HEK293 (cell line): ENCODE results near the gene NCLN.
"Not testable (repeated sequence)": the region's sequence is repeated elsewhere in the genome, so short reads cannot be mapped to it uniquely, and the experiment has no call there.

ENCODE experiments used
- CTCF ChIA-PET: fragments of 350-600 bp; formaldehyde crosslinking; extraction: SDS; loops from one replicate; lab custom pipeline; 2021; ENCODE audit warnings: antibody characterized with exemption; lab: Yijun Ruan, JAX
- POLR2A ChIA-PET: fragments of 300-600 bp; formaldehyde crosslinking; extraction: SDS; loops from one replicate; lab custom pipeline; 2020; ENCODE audit warnings: antibody characterized with exemption, inconsistent platforms; lab: Yijun Ruan, JAX
- H3K27ac ChIP-seq: fragments of 200-500 bp; sonication (Bioruptor generic); 2 replicates; pipeline ENCODE4 v1.5.1; 2014; ENCODE audit warnings: low read depth, low read length, control low read depth, inconsistent platforms; ENCODE audit errors: extremely low read depth
- H3K36me3 ChIP-seq, 2 experiments: fragments of 200-500 bp in 1 of 2; sonication (Bioruptor generic) in 1 of 2; 1 replicate in 1 of 2; 2 replicates in 1 of 2; pipeline ENCODE4 v1.5.1; 2014 to 2017; ENCODE audit warnings: inconsistent platforms in 2 of 2, low read length in 2 of 2; ENCODE audit not compliant: control insufficient read depth in 2 of 2, insufficient read depth in 1 of 2
- H3K4me1 ChIP-seq: fragments of 200-500 bp; sonication (Bioruptor generic); 2 replicates; pipeline ENCODE4 v1.5.1; 2014; ENCODE audit warnings: mild to moderate bottlenecking, low read length, inconsistent platforms; ENCODE audit not compliant: control insufficient read depth, insufficient read depth
- H3K4me3 ChIP-seq: 2 replicates; pipeline ENCODE4 v1.5.1; 2011; ENCODE audit warnings: low read depth, mild to moderate bottlenecking, control low read depth, low read length, moderate library complexity
- H3K9me3 ChIP-seq: fragments of 200-500 bp; sonication (Bioruptor generic); 2 replicates; pipeline ENCODE4 v1.5.1; 2014; ENCODE audit warnings: low read depth, low read length, inconsistent platforms; ENCODE audit not compliant: control insufficient read depth, insufficient read depth
- IKZF3 ChIP-seq: fragments of 450-650 bp; IDR thresholded peaks from 2 replicates; pipeline ENCODE4 v1.5.0; 2018; ENCODE audit warnings: missing biosample characterization, mild to moderate bottlenecking, missing genetic modification characterization, moderate library complexity
- KLF9 ChIP-seq: fragments of 450-650 bp; formaldehyde crosslinking; IDR thresholded peaks from 2 replicates; pipeline ENCODE4 v1.5.1; 2016; ENCODE audit warnings: missing biosample characterization, missing genetic modification characterization, low read depth
- OSR2 ChIP-seq: fragments of 450-650 bp; formaldehyde crosslinking; IDR thresholded peaks from 2 replicates; pipeline ENCODE4 v1.5.1; 2016; ENCODE audit warnings: missing biosample characterization, missing genetic modification characterization
- SCRT2 ChIP-seq: fragments of 450-650 bp; formaldehyde crosslinking; IDR thresholded peaks from 2 replicates; pipeline ENCODE4 v1.5.1; 2016; ENCODE audit warnings: missing biosample characterization, missing genetic modification characterization
- SP3 ChIP-seq: fragments of 450-650 bp; formaldehyde crosslinking; IDR thresholded peaks from 2 replicates; pipeline ENCODE4 v1.5.1; 2016; ENCODE audit warnings: missing biosample characterization, missing genetic modification characterization
- ZFP41 ChIP-seq: fragments of 450-650 bp; formaldehyde crosslinking; IDR thresholded peaks from 2 replicates; pipeline ENCODE4 v1.5.1; 2016; ENCODE audit warnings: missing biosample characterization, missing genetic modification characterization, borderline replicate concordance
- ZNF114 ChIP-seq: fragments of 450-650 bp; formaldehyde crosslinking; IDR thresholded peaks from 2 replicates; pipeline ENCODE4 v1.5.0; 2017; ENCODE audit warnings: missing biosample characterization, missing genetic modification characterization
- ZNF121 ChIP-seq: fragments of 450-650 bp; formaldehyde crosslinking; IDR thresholded peaks from 2 replicates; pipeline ENCODE4 v1.5.1; 2016; ENCODE audit warnings: missing biosample characterization, missing genetic modification characterization
- ZNF155 ChIP-seq: fragments of 450-650 bp; formaldehyde crosslinking; IDR thresholded peaks from 2 replicates; pipeline ENCODE4 v1.5.1; 2016; ENCODE audit warnings: missing biosample characterization, missing genetic modification characterization
- ZNF248 ChIP-seq: fragments of 450-650 bp; formaldehyde crosslinking; IDR thresholded peaks from 2 replicates; pipeline ENCODE4 v1.5.1; 2017; ENCODE audit warnings: missing biosample characterization, missing genetic modification characterization
- ZNF404 ChIP-seq: fragments of 450-650 bp; formaldehyde crosslinking; IDR thresholded peaks from 2 replicates; pipeline ENCODE4 v1.5.1; 2017; ENCODE audit warnings: missing biosample characterization, missing genetic modification characterization
- ZNF416 ChIP-seq: fragments of 450-650 bp; formaldehyde crosslinking; IDR thresholded peaks from 2 replicates; pipeline ENCODE4 v1.5.1; 2016; ENCODE audit warnings: missing biosample characterization, missing genetic modification characterization
- ZNF48 ChIP-seq: fragments of 450-650 bp; formaldehyde crosslinking; IDR thresholded peaks from 2 replicates; pipeline ENCODE4 v1.5.1; 2016; ENCODE audit warnings: missing biosample characterization, missing genetic modification characterization
- ZNF529 ChIP-seq: fragments of 450-650 bp; formaldehyde crosslinking; IDR thresholded peaks from 2 replicates; pipeline ENCODE4 v1.5.1; 2017; ENCODE audit warnings: missing genetic modification characterization, missing biosample characterization; ENCODE audit not compliant: insufficient replicate concordance
- ZNF600 ChIP-seq: fragments of 450-650 bp; formaldehyde crosslinking; IDR thresholded peaks from 2 replicates; pipeline ENCODE4 v1.5.1; 2016; ENCODE audit warnings: missing biosample characterization, missing genetic modification characterization
- ZNF629 ChIP-seq: fragments of 450-650 bp; formaldehyde crosslinking; IDR thresholded peaks from 2 replicates; pipeline ENCODE4 v1.5.1; 2017; ENCODE audit warnings: missing biosample characterization, missing genetic modification characterization
- ZNF654 ChIP-seq: fragments of 450-650 bp; formaldehyde crosslinking; IDR thresholded peaks from 2 replicates; pipeline ENCODE4 v1.5.1; 2016; ENCODE audit warnings: low read depth, missing biosample characterization, missing genetic modification characterization
- TF ChIP-seq, protein P1 (sequence below): fragments of 450-650 bp; formaldehyde crosslinking; IDR thresholded peaks from 2 replicates; pipeline ENCODE4 v1.5.1; 2017; ENCODE audit warnings: missing biosample characterization, missing genetic modification characterization
- TF ChIP-seq, protein P2 (sequence below): fragments of 450-650 bp; formaldehyde crosslinking; IDR thresholded peaks from 2 replicates; pipeline ENCODE4; 2016; ENCODE audit warnings: missing biosample characterization, missing genetic modification characterization
- TF ChIP-seq, protein P3 (sequence below): fragments of 450-650 bp; formaldehyde crosslinking; conservative IDR thresholded peaks from 2 replicates; pipeline ENCODE4 v1.5.1; 2016; ENCODE audit warnings: low read depth, missing biosample characterization, missing genetic modification characterization
- TF ChIP-seq, protein P4 (sequence below): fragments of 450-650 bp; formaldehyde crosslinking; IDR thresholded peaks from 2 replicates; pipeline ENCODE4 v1.5.1; 2016; ENCODE audit warnings: missing biosample characterization, missing genetic modification characterization

NCLN gene

DNA sequence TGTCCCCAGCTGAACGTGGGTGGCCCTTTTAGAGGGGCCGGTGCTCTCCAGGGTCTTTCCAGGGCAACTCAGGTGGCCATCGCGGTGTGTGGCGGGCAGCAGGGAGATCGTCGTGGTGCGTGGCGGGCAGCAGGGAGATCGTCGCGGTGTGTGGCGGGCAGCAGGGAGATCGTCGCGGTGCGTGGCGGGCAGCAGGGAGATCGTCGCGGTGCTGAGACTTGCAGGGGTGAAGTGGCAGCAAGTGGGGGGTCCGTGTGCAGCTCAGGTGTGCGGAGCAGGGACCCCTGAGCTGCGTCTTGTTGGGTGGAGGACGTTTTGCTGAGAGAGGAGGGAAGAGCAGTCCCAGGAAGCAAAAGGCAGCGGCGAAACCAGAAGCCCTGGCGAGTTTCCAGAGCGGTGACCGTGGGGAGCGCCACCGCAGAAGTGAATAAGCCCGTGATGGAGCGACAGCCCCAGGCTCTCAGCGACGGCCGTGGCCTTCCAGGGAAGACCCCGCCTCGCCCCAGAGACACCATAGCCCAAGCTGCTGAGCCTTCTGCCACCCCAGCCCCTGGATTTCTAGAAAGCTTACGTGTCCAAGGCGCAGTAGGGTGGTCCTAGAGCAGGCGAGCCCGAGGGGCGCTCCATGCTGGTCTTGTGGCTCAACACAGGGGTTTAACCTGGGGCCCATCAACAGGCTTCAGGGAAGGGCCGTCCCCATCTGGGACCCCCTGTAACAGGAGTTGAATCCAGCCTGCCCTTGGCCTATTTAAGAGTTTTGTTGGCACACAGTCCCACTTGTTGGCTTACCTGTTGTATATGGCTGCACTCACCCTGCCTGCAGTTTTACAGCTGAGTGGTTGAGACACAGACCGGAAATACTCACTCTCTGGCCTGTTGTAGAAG, 5.4 kb downstream of the NCLN start (continued):
- TF ChIP-seq KLF9 (tag by site-specific recombination) (no peak), ZNF416 (no peak), OSR2 (0 out of 2 replicates have a peak, but pooled peaks have one; percentile 40), ZNF114 (tag by site-specific recombination) (no peak), SCRT2 (tag by site-specific recombination) (peak; percentile 97), ZNF248 (tag by site-specific recombination) (no peak), ZFP41 (tag by site-specific recombination) (no peak), ZNF48 (tag by site-specific recombination) (no peak)

DNA sequence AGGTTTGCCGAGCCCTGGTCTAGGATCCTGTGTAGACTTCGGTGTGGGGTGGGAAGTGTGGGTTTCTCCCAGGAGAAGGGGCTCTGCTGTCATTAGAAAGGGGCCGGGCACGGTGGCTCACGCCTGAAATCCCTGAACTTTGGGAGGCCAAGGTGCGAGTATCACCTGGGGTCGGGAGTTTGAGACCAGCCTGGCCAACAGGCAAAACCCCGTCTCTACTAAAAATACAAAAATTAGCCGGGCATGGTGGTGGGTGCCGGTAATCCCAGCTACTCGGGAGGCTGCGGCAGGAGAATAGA, 6.0 kb downstream of the NCLN start:
- H3K9me3 ChIP-seq, CTCF ChIA-PET, H3K4me1 ChIP-seq, POLR2A ChIA-PET, H3K4me3 ChIP-seq, H3K27ac ChIP-seq: not testable (repeated sequence)
- peaks cover 0 to 60% of the 10 kb centered on the region in 2 experiments; a peak in 2 of 3 replicates for H3K36me3 ChIP-seq
- TF ChIP-seq SCRT2 (tag by site-specific recombination) = peak; percentile 7; the same call in 1 of the 2 replicates

DNA sequence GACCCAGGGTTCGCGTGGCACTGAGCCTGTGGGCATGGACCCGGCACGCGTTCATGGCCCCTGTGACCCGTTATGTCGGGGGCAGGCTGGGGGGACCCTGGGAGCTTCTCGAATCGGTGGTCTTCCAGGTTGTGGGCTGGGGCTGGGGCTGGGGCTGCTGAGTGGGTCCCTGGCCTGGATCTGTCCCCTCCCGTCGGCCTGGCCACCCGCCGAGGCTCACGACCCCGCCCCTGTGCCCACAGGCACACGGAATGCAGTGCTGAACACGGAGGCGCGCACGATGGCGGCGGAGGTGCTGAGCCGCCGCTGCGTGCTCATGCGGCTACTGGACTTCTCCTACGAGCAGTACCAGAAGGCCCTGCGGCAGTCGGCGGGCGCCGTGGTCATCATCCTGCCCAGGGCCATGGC, 6.5 kb downstream of the NCLN start:
- Histone ChIP-seq H3K27ac (no peak overlapping the region), H3K4me1 (peaks cover under 1% of the 10 kb centered on the region), H3K36me3 (peaks cover 0 to 65% of the 10 kb centered on the region in 2 experiments; a peak in 2 of 3 replicates)
- TF ChIP-seq, protein P1, sequence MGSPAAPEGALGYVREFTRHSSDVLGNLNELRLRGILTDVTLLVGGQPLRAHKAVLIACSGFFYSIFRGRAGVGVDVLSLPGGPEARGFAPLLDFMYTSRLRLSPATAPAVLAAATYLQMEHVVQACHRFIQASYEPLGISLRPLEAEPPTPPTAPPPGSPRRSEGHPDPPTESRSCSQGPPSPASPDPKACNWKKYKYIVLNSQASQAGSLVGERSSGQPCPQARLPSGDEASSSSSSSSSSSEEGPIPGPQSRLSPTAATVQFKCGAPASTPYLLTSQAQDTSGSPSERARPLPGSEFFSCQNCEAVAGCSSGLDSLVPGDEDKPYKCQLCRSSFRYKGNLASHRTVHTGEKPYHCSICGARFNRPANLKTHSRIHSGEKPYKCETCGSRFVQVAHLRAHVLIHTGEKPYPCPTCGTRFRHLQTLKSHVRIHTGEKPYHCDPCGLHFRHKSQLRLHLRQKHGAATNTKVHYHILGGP (tag by site-specific recombination) = no peak
- no peak for TF ChIP-seq SP3 (tag by site-specific recombination)
- TF ChIP-seq ZNF600 (tag by site-specific recombination) = no peak
- no peak for TF ChIP-seq ZNF155
- no peak for TF ChIP-seq ZNF654 (tag by site-specific recombination)
- TF ChIP-seq, all 188 proteins: peak for 0
- POLR2A ChIA-PET = no interaction called here
- H3K9me3 ChIP-seq = no peaks in the 10 kb centered on the region
- no peak overlapping the region for H3K4me3 ChIP-seq
- CTCF ChIA-PET = no interaction called here

DNA sequence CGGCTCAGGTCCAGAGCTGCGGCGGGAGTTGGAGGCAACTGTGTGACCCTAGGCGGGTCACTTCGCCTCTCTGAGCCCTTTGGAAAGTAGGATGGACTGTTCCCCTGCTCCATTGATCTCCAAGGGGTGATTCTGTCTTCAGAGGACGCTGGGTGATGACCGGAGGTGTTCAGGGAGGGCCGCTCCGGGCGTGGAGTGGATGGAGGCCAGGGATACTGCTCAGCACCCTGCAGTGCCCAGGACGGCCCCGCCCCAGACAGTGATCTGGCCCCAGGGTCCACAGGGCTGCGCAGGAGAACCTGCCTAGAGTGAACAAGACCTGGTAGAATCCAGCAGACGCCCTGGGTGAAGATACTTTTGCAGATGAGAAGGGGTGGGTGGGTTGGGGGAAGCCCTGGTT, 7.0 kb downstream of the NCLN start:
- Histone ChIP-seq H3K4me3 (no peak overlapping the region), H3K4me1 (no peaks in the 10 kb centered on the region), H3K9me3 (no peaks in the 10 kb centered on the region), H3K36me3 (peaks cover 0 to 62% of the 10 kb centered on the region in 2 experiments; a peak in 2 of 3 replicates), H3K27ac (no peak overlapping the region)
- CTCF ChIA-PET = no interaction called here
- POLR2A ChIA-PET = no interaction called here
- no peak for TF ChIP-seq IKZF3
- TF ChIP-seq, protein P2, sequence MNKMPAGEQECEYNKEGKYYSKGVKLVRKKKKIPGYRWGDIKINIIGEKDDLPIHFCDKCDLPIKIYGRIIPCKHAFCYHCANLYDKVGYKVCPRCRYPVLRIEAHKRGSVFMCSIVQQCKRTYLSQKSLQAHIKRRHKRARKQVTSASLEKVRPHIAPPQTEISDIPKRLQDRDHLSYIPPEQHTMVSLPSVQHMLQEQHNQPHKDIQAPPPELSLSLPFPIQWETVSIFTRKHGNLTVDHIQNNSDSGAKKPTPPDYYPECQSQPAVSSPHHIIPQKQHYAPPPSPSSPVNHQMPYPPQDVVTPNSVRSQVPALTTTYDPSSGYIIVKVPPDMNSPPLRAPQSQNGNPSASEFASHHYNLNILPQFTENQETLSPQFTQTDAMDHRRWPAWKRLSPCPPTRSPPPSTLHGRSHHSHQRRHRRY (tag by site-specific recombination) = no peak
- TF ChIP-seq, protein P3, sequence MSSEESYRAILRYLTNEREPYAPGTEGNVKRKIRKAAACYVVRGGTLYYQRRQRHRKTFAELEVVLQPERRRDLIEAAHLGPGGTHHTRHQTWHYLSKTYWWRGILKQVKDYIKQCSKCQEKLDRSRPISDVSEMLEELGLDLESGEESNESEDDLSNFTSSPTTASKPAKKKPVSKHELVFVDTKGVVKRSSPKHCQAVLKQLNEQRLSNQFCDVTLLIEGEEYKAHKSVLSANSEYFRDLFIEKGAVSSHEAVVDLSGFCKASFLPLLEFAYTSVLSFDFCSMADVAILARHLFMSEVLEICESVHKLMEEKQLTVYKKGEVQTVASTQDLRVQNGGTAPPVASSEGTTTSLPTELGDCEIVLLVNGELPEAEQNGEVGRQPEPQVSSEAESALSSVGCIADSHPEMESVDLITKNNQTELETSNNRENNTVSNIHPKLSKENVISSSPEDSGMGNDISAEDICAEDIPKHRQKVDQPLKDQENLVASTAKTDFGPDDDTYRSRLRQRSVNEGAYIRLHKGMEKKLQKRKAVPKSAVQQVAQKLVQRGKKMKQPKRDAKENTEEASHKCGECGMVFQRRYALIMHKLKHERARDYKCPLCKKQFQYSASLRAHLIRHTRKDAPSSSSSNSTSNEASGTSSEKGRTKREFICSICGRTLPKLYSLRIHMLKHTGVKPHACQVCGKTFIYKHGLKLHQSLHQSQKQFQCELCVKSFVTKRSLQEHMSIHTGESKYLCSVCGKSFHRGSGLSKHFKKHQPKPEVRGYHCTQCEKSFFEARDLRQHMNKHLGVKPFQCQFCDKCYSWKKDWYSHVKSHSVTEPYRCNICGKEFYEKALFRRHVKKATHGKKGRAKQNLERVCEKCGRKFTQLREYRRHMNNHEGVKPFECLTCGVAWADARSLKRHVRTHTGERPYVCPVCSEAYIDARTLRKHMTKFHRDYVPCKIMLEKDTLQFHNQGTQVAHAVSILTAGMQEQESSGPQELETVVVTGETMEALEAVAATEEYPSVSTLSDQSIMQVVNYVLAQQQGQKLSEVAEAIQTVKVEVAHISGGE = no peak
- TF ChIP-seq ZNF404 (tag by site-specific recombination) = no peak
- no peak for TF ChIP-seq ZNF121
- no peak for TF ChIP-seq ZNF529
- TF ChIP-seq, protein P4, sequence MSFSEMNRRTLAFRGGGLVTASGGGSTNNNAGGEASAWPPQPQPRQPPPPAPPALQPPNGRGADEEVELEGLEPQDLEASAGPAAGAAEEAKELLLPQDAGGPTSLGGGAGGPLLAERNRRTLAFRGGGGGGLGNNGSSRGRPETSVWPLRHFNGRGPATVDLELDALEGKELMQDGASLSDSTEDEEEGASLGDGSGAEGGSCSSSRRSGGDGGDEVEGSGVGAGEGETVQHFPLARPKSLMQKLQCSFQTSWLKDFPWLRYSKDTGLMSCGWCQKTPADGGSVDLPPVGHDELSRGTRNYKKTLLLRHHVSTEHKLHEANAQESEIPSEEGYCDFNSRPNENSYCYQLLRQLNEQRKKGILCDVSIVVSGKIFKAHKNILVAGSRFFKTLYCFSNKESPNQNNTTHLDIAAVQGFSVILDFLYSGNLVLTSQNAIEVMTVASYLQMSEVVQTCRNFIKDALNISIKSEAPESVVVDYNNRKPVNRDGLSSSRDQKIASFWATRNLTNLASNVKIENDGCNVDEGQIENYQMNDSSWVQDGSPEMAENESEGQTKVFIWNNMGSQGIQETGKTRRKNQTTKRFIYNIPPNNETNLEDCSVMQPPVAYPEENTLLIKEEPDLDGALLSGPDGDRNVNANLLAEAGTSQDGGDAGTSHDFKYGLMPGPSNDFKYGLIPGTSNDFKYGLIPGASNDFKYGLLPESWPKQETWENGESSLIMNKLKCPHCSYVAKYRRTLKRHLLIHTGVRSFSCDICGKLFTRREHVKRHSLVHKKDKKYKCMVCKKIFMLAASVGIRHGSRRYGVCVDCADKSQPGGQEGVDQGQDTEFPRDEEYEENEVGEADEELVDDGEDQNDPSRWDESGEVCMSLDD = no peak
- no peak for TF ChIP-seq ZNF629 (tag by site-specific recombination)
